Spleen (tissue), 7 donors: Measurements from ENCODE around the gene NBPF12.
"Not testable (repeated sequence)": the region's sequence is repeated elsewhere in the genome, so short reads cannot be mapped to it uniquely, and the experiment has no call there.

ENCODE experiments used
- CTCF ChIP-seq, 11 experiments: fragments of 200-600 bp in 7 of 11; fragments of 450-650 bp in 4 of 11; sonication (generic) in 4 of 11; IDR thresholded peaks in 8 of 11; conservative IDR thresholded peaks in 3 of 11; 1 replicate in 7 of 11; 2 replicates in 4 of 11; pipeline versions ENCODE4 v1.4.0 to v1.8.0; 2016 to 2021; ENCODE audit warnings: antibody characterized with exemption in 11 of 11, inconsistent platforms in 4 of 11, mild to moderate bottlenecking in 1 of 11
- POLR2A ChIP-seq, 3 donors: fragments of 450-650 bp; IDR thresholded peaks; one replicate each; pipeline ENCODE4 v1.5.1; 2017; ENCODE audit warnings: antibody characterized with exemption in 3 of 3, mild to moderate bottlenecking in 1 of 3
- POLR2AphosphoS5 ChIP-seq, 3 donors: sonication (generic); formaldehyde crosslinking; IDR thresholded peaks; one replicate each; pipeline ENCODE4 v1.5.1; 2017; ENCODE audit warnings: antibody characterized with exemption in 3 of 3
- donor health status: DM: no; HTN: no; CAD: no; lungs with moderate emphysema.
- donor health status: DM: no; HTN: no; CAD: no.
- donor health status: DM: no; HTN: no; CAD: no.

- TF ChIP-seq POLR2A (IDR thresholded peaks at IDR 0.05); CTCF (IDR thresholded peaks at IDR 0.05 in 8 of 11, conservative IDR thresholded peaks at IDR 0.05 in 3 of 11); POLR2AphosphoS5 (IDR thresholded peaks at IDR 0.05): not testable (repeated sequence)
Observed at GRCh38 chr1:146934390-146935223, 3.5 kb upstream of the NBPF12 start.
